OCI-LY3 (cell line): ENCODE data around the gene PLOD1.
"Not testable (repeated sequence)": the region's sequence is repeated elsewhere in the genome, so short reads cannot be mapped to it uniquely, and the experiment has no call there.

Source experiments
- H2AFZ ChIP-seq: fragments of 200-600, 300-600 bp; shearing (Covaris generic); 2 replicates; pipeline ENCODE4 v1.6.0; 2014; ENCODE audit warnings: antibody characterized with exemption, low read depth, low read length
- H3K27ac ChIP-seq: fragments of 200-600, 300-600 bp; sonication (generic); 2 replicates; pipeline ENCODE4 v1.5.1; 2014; ENCODE audit warnings: mild to moderate bottlenecking, low read length, moderate library complexity, mixed read lengths
- H3K27me3 ChIP-seq: fragments of 200-600, 300-600 bp; sonication (generic); 2 replicates; pipeline ENCODE4 v1.6.1; 2014; ENCODE audit warnings: low read depth, low read length, mixed read lengths
- H3K36me3 ChIP-seq: fragments of 200-600, 300-600 bp; sonication (generic); replicated peaks from 2 replicates; pipeline ENCODE3; 2014; ENCODE audit warnings: low read depth, low read length, mixed read lengths
- H3K4me1 ChIP-seq: fragments of 300-600, 200-600 bp; sonication (generic); 2 replicates; pipeline ENCODE4 v1.6.1; 2014; ENCODE audit warnings: low read length, mixed read lengths
- H3K4me2 ChIP-seq: fragments of 200-600, 300-600 bp; sonication (generic); 2 replicates; pipeline ENCODE4 v1.6.1; 2014; ENCODE audit warnings: low read length, mixed read lengths
- H3K4me3 ChIP-seq: fragments of 300-600, 200-600 bp; sonication (generic); 2 replicates; pipeline ENCODE4 v1.5.1; 2014; ENCODE audit warnings: antibody characterized with exemption, mild to moderate bottlenecking, low read length, moderate library complexity
- H3K79me2 ChIP-seq: fragments of 300-600, 200-600 bp; shearing (Covaris generic); 2 replicates; pipeline ENCODE4 v1.6.1; 2014; ENCODE audit warnings: mild to moderate bottlenecking, low read length, mixed read lengths
- H3K9ac ChIP-seq: fragments of 300-600, 200-600 bp; shearing (Covaris generic); 2 replicates; pipeline ENCODE4 v1.6.0; 2014; ENCODE audit warnings: mild to moderate bottlenecking, low read length, moderate library complexity
- H3K9me3 ChIP-seq: fragments of 200-600, 300-600 bp; shearing (Covaris generic); 2 replicates; pipeline ENCODE4 v1.6.1; 2014; ENCODE audit warnings: low read length, mixed read lengths; ENCODE audit not compliant: insufficient read depth
- H4K20me1 ChIP-seq: fragments of 200-600, 300-600 bp; sonication (generic); 2 replicates; pipeline ENCODE4 v1.6.1; 2016; ENCODE audit warnings: low read length, mixed read lengths; ENCODE audit not compliant: insufficient read depth
- CTCF ChIP-seq: fragments of 200-600, 300-600 bp; sonication (generic); IDR thresholded peaks from 2 replicates; pipeline ENCODE4 v1.5.1; 2014; ENCODE audit warnings: antibody characterized with exemption, low read length, low read depth
- EZH2phosphoT487 ChIP-seq: fragments of 200-600 bp; shearing (Covaris generic); IDR thresholded peaks from 2 replicates; pipeline ENCODE4 v1.6.1; 2018; ENCODE audit warnings: antibody characterized with exemption, mixed run types, low read depth

PLOD1 gene

GRCh38 chr1:11912000-11912399 is 22.5 kb upstream of the PLOD1 start:
- H3K9ac ChIP-seq = no peak overlapping the region
- H3K4me1 ChIP-seq = peaks cover 11% of the 10 kb centered on the region
- H3K27me3 ChIP-seq = no peaks in the 10 kb centered on the region
- no peaks in the 10 kb centered on the region for H3K36me3 ChIP-seq
- H3K9me3 ChIP-seq = no peaks in the 10 kb centered on the region
- H3K4me2 ChIP-seq = no peak overlapping the region
- no peaks in the 10 kb centered on the region for H3K79me2 ChIP-seq
- H4K20me1 ChIP-seq = no peaks in the 10 kb centered on the region
- H2AFZ ChIP-seq = no peak overlapping the region
- TF ChIP-seq EZH2phosphoT487 (no peak), CTCF (no peak)
- no peak overlapping the region for H3K4me3 ChIP-seq
- H3K27ac ChIP-seq = no peak overlapping the region

- H3K79me2 ChIP-seq, H3K4me2 ChIP-seq, H3K4me1 ChIP-seq, H3K27ac ChIP-seq, H3K9me3 ChIP-seq, H2AFZ ChIP-seq, H3K4me3 ChIP-seq, H3K9ac ChIP-seq, H4K20me1 ChIP-seq, H3K36me3 ChIP-seq, H3K27me3 ChIP-seq: not testable (repeated sequence)
These were observed 21.9 kb upstream of the PLOD1 start for GRCh38 chr1:11912482-11913216.

GRCh38 chr1:11913291-11913690 is 21.2 kb upstream of the PLOD1 start:
- H2AFZ ChIP-seq = no peak overlapping the region
- H3K36me3 ChIP-seq = no peaks in the 10 kb centered on the region
- no peak overlapping the region for H3K4me3 ChIP-seq
- TF ChIP-seq CTCF (no peak), EZH2phosphoT487 (no peak)
- no peak overlapping the region for H3K4me2 ChIP-seq
- H3K9ac ChIP-seq = no peak overlapping the region
- H3K4me1 ChIP-seq = peaks cover 6% of the 10 kb centered on the region; the same call in 1 of the 2 replicates
- H3K27ac ChIP-seq = no peak overlapping the region
- no peaks in the 10 kb centered on the region for H3K79me2 ChIP-seq
- no peaks in the 10 kb centered on the region for H3K27me3 ChIP-seq
- H3K9me3 ChIP-seq = no peaks in the 10 kb centered on the region
- no peaks in the 10 kb centered on the region for H4K20me1 ChIP-seq

GRCh38 chr1:11914024-11914423 is 20.5 kb upstream of the PLOD1 start:
- Histone ChIP-seq H3K4me3 (no peak overlapping the region), H3K4me1 (peaks cover 4% of the 10 kb centered on the region; the same call in 1 of the 2 replicates), H3K79me2 (no peaks in the 10 kb centered on the region), H3K27ac (no peak overlapping the region), H3K4me2 (no peak overlapping the region), H3K9me3 (no peaks in the 10 kb centered on the region), H2AFZ (no peak overlapping the region), H3K36me3 (no peaks in the 10 kb centered on the region), H3K9ac (no peak overlapping the region), H4K20me1 (no peaks in the 10 kb centered on the region), H3K27me3 (no peaks in the 10 kb centered on the region)
- TF ChIP-seq EZH2phosphoT487 = no peak
- no peak for TF ChIP-seq CTCF
